ENCODE measurements around the gene ATP1A2.
"Not testable (repeated sequence)": the region's sequence is repeated elsewhere in the genome, so short reads cannot be mapped to it uniquely, and the experiment has no call there.

Gene ATP1A2

DNA sequence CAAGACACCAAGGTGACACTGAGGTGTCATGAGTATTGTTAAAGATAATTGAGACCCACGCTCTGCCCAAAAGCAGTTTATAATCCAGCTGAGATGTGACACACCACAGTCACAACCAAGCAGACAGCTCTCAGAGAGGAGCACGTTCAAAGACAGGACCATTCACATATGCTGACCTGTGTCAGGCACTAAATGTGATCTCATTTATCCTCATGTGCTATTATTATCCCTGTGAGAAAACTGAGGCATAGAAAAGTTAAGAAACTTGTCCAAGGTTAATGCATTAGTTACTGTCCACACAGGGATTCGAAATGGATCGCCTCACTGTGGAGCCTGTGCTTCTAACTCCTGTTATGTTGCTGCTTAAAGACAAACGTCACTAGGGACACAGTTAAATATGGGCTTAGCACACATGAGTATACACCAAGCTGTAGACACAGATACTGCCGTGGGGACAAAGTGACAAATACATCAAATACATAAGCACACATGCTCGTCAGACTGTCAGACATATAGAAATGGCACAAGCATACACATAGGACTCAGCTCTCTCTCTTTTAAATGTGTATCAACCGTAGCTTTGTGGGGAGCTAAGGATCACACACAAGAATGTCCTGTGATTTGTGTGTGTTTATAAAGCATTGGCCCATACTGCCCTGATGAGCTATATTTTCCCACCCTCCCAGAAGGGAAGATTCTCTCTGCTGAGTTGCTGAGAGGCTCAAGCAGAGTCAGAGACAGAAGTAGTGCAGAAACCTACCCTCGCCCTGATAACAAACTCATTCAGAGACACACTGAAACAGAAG is 13.6 kb upstream of the ATP1A2 start:
- DNase-seq = no peak

- no peak for DNase-seq
These were observed 11.7 kb upstream of the ATP1A2 start for GRCh38 chr1:160103658-160104408.

DNA sequence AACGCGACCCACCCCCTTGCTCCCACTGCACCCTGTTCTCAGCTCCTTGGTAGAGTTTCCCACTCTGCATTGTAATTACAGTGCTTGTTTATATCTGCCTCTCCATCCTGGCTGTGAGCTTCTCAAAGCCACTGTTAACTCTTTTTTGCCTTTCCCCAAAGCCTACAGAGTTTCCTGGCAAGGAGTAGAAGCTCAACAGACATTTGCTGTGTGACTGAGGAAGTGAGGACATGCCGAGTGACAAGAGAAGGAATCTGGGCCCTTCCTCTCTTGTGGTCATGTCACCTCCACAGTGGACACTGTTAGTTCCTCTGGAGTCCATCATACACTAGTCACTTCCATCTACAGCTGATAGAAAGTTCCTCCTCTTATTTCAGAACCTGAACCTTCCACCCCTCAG is 11.1 kb upstream of the ATP1A2 start:
- no peak for DNase-seq

GRCh38 chr1:160105155-160105554 is 10.4 kb upstream of the ATP1A2 start:
- no peak for DNase-seq

GRCh38 chr1:160107512-160107911 is 8.0 kb upstream of the ATP1A2 start:
- no peak for DNase-seq

DNA sequence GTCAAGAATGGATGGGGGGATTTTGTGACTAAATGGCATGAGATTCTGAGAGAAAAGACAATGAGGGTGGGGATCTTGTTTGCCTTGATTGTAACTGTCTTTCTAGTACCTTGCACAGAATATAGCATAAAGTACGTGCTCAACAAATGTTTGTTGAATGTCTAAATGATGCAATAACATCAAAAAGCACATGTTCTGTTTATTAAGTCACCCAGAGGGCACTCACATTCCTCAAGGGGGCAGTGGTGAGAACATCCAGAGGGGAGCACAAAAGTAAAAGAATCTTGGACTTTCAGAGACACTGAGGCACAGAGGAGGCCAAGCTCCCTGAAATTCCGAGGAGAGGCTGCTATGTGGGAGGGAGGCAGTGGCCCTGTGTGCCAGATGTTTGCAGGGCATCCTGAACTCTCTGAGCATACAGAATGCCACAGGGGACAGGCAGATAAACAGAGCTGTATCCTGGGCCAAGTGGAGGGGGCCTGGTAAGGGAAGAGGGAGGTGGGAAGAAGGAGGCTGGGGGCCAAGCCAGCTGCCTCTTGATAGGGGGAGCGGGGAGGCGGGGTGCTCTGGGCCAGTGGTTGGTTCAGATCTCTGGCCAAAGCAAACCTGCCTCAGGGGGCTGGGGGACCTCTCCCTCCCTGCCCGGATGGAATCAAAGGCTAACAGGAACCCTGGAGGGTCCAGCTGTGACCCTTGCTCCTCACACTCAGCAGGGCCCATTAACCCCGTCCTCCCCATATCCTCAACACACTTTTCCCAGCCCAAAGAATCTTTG is 6.5 kb upstream of the ATP1A2 start:
- DNase-seq = no peak

DNA sequence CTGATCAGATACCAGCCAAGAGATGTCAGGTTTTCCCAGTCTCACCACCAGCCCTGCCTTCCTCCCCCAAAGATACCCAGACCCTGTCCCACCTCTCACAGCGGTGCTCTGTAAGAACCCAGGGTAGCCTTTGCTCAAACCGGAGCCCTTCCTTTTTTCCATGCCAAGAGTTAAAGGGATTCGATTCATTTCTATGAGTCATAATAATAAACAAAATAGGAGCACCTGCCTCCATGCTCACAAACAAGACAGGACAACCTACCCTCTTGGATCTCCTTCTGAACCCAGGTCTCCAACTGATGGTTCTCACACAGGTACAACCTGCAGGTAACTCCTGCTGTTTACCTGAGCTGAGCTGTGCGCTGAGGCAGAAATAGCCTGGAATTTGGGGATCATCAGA is 5.9 kb upstream of the ATP1A2 start:
- no peak for DNase-seq

DNA sequence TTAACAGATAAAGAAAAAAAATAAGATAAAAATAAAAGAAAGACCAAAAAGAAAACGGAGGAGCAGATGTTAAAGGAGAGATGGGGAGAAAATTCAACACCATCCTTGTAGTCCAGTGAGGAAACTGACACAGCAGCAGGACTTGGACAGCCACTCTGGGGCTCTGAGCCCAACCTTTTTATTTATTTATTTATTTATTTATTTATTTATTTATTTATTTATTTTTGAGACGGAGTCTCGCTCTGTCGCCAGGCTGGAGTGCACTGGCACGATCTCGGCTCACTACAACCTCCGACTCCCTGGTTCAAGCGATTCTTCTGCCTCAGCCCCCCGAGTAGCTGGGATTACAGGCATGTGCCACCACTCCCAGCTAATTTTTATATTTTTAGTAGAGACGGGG is 4.1 kb upstream of the ATP1A2 start:
- DNase-seq = not testable (repeated sequence)

DNA sequence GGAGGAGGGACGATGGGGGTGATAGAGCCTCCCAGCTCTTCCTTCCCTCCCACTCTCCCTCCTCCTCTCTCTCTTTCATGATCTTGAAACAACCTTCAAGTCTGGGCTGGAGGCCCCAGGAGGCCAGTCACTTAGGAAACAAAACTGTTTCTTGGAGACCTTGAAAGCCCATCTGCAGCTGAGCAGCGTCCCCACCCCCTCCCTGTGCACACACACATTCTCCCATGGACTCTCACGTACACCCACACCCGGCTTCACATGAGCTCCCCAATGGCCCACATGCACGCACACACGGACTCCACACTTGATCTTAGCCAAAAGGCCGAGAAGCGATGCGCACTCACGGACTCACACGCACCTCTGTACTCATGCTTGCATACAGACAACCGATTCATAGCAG is 3.2 kb upstream of the ATP1A2 start:
- no peak for DNase-seq

DNA sequence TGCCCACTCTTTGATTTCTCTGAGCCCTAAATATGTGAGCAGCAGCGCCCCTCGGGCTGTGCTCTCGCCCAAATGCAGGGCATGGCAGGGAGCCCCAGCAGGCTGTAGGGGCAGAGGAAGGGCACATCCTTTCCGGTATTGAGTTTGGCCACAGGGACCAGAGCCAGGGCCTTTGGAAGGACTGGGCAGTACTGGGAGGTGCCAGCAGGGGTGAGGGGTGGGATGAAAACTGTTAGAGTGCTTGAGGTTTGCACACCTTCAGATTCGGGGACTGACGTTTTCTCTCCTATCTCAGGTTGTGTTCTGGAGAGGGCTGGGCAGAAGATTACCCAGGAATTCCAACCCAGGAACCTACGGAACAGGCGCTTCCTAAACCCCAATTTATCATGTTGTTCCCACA is 2.2 kb upstream of the ATP1A2 start:
- DNase-seq = no peak

- DNase-seq = no peak
These were observed 1.5 kb upstream of the ATP1A2 start for GRCh38 chr1:160114085-160114484.

DNA sequence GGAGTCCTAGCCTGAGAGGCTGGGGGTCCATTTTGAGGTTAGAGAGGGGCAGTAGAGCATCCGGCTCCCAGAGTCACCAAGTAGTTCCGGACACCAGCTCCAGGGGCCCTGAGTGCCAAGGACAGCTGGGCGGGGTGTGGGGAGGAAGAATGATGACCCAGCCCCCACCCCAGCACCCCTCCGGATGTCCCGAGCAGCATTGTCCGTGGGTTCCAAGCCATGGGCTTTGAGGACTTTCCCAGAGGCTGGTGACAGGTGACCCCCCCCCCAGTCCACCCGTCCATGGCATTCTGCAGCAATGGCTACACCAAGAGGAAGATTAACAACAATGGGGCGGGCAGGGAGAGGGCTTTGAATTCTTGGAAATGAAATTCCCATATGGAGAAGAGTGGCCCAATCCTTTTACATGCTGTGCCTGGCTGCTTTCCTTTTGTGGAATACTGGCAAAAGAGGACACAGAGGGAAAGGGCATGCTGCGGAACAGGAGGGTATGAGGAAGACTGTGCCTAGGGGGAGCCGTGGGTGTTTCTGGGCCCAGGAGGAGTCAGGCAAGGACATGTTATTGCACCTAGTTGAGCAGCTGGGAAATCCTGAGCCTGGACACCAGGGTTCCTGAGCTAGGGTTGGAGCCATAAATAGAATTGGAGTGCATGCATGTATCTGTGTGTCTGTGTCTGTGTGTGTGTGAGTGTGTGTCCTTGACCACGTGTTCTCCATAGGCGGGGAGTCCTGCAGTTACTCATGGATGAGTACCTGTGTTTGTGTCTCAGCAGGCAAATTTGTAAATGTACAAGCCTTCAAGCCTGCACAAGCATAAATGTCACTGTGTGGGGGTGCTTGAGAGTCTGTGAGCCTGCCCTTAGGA is 956 bp downstream of the ATP1A2 start:
- no peak for DNase-seq

GRCh38 chr1:160117300-160117699 is 1.7 kb downstream of the ATP1A2 start:
- DNase-seq = no peak

GRCh38 chr1:160117709-160118183 is 2.2 kb downstream of the ATP1A2 start:
- no peak for DNase-seq

GRCh38 chr1:160118928-160119327 is 3.4 kb downstream of the ATP1A2 start:
- DNase-seq = no peak

DNA sequence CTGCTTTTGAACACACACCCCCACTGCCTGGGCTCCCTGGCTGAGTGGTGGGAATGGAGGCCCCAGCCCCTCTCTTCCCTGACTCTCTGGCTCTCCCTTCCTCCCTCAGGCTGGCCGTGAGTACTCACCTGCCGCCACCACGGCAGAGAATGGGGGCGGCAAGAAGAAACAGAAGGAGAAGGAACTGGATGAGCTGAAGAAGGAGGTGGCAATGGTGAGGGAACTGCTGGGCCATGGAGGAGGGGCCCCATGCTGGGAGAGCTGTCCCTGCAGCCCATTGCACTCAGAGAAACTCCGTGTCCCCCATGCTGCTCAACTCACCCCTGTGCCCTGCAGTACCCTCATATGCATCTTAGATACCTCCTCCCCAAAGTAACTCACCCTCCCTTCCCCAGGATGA is 5.2 kb downstream of the ATP1A2 start:
- no peak for DNase-seq

- no peak for DNase-seq
These were observed 5.8 kb downstream of the ATP1A2 start for GRCh38 chr1:160121388-160121787.

DNA sequence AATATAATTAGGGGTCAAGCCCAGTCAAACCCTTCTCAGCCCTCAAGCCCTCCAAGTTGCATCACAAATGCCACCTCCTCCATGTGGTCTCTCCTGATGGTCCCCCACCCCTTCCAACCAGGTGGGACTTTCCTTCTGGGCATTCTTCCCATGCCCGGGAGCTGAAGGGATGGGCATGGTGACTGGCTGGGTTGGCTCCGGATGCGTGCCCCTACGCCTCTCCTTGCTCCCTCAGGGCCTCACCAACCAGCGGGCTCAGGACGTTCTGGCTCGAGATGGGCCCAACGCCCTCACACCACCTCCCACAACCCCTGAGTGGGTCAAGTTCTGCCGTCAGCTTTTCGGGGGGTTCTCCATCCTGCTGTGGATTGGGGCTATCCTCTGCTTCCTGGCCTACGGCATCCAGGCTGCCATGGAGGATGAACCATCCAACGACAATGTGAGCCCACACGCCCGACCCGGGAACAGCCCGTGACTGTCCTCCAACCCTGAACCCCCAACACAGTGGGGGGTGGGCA is 7.5 kb downstream of the ATP1A2 start:
- DNase-seq = no peak

DNA sequence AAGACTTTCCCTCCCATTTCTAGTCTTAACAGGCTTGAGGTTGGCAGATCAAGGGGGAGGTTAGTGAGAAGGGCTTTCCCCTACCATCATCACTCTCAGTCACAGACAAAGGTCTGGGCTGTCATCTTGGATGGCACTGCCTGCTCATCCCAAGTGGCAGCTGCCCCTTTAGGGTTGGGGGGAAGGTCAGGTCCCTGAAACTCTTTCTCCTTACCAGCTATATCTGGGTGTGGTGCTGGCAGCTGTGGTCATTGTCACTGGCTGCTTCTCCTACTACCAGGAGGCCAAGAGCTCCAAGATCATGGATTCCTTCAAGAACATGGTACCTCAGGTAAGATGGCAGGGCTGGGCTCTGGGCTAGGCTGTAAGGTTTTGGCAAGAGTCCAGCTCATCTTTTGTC is 8.2 kb downstream of the ATP1A2 start:
- no peak for DNase-seq

GRCh38 chr1:160124705-160125478 is 9.3 kb downstream of the ATP1A2 start:
- no peak for DNase-seq

GRCh38 chr1:160125746-160126145 is 10.2 kb downstream of the ATP1A2 start:
- DNase-seq = no peak

Data from NCI-H1105 (cell line).